HG03097 (cell line): ENCODE data around the gene PGGT1B.
"Not testable (repeated sequence)": the region's sequence is repeated elsewhere in the genome, so short reads cannot be mapped to it uniquely, and the experiment has no call there.

Experiments used
- ATAC-seq: cut with Tn5 transposase; IDR thresholded peaks from one replicate; pipeline ENCODE4 v1.9.1; 2021; ENCODE audit not compliant: unreplicated experiment, low FRiP score

PGGT1B gene

DNA sequence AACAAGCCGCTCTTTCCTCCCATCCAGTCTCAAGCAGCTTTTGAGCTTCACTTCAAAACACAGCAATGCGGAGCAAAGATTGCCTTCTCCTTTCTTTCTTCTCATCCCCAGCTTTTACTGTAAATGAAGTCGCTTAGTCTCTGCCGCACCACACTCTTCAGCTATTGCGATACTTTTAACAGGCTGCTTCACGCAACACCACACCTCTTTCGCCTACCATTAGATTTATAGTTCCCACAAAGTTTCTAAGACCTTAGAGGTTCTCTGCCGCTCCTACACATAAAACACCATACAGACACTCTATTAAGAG, 711 bp downstream of the PGGT1B start:
- peak; percentile 33 for ATAC-seq

DNA sequence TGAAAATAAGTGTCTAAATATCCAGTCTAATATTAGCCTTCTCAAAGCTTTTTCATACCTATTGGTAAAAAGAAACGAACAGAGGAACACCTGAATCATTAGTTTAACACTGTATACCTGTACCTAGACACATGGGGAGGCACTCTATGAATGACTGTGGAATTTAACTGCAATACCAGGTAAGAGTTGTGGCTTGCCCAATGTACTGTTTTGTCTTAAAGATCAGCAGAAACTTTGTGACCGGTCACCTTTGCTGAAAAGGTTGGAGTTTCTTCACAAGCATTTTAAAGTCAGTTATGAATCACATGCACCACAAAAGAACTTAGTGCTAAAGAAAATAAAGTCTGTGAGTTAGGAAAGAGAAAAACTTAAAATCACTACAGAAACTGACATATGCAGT, 2.4 kb downstream of the PGGT1B start:
- no peak for ATAC-seq

DNA sequence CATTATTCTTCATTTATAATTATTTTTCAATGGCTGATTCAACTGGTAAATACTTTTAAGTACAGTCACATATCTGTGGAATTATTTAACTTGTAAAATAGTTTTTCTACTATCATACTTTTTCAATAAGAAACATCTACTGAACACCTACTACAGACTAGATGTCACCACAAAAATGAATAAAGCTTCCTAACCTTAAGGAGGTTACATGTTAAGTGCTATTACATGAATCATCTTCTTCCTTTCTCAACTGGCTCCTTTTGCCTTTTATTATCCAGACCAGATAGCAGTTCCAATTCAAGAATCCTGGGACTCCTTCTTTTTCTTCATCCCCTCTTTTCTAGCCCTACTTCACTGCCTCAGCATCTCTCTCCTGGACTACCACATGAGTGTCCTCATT, 4.7 kb downstream of the PGGT1B start:
- no peak for ATAC-seq

DNA sequence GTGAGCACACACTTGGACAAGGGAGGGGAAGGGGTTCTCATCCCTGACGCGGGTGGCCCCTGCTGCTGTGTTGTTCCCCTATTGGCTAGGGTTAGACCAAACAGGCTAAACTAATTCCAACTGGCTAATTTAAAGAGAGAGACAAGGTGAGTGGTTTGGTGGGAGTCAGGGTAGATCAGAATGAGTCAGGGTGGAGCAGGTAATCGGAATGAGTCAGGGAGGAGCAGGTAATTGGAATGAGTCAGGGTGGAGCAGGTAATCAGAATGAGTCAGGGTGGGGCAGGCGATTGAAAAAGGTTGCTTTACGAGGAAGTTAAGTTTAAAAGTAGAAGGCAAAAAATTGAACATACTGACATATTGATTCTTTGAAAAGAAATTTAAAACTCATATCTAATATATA, 13.3 kb downstream of the PGGT1B start:
- not testable (repeated sequence) for ATAC-seq

DNA sequence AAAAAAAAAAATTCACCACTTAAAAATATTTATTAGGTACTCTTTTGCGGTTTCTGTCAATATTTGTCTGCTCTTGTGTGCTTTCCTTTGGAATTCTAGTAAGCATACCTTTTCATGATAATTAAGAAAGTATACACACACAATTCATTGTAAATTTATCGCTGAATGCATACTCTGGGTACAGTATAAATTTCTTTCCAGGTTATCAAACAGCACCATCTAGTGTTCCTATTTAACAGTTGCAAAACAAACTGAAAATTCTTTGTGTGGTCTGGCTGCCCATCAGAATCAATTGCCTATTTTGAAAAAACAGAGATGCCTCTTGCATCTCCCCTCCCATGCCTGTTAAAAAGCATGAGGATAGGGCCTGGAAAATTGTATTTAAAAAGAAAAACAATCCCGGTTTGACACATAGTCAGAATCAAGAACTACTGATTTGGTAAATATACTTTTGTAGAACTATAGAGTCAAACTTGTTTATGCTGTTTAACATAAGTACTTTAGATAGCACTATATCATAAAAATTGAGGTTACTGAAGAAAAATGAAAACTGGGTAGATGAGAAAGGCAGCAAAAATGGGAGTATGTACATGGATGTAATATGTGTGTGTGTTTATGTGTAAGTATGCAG, 16.2 kb downstream of the PGGT1B start:
- peak; percentile 52 for ATAC-seq

DNA sequence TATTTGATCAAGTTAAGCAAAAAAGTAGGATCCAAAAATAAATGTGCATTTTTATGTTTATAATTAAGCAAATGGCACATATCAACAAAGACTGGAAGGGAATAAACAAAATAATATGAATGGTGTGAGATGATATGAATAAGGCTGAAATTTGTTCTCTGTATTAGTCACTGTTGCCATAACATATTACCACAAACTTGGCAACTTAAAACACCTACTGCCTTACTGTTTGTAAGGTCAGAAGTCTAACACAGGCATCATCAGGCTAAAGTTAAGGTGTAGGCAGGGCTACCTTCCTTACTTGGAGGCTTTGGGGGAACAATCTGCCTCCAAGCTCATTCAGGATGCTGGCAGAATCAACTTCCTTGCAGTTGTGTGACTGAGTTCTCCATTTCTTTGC, 19.3 kb downstream of the PGGT1B start:
- peak; percentile 51 for ATAC-seq

DNA sequence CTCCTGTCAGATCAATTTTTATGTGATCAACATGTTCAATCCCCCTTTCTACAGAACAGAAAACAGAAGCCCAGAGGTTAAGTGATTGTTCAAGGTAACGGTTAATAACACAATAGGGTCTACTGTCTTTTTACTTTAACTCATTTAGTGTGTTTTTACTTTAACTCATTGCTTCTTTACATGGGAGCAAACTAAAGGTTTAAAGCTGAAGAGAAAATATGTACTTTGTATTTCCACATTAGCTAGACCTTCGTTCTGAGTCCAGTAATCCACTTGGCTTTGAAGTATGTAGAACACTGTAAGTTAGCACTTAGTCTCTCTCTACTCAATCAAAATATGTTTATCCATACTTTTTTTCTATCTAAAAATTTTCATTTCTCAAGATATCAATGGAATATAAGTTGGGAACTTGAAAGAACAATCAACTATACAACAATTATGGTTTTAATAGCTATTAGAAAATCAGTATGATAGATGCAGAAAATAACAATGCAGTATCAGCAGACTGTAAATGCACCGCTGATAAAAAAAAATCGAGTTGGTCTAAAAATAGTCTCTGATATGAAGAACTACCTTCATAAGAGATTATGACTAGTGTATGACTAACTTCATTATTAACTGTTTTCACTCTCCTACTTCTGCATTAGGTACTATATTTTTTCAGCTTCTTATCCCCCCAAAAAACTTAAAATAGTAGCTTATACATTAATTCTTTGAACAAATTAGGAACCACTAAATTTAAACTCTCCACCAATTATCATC, 20.6 kb downstream of the PGGT1B start:
- no peak for ATAC-seq

DNA sequence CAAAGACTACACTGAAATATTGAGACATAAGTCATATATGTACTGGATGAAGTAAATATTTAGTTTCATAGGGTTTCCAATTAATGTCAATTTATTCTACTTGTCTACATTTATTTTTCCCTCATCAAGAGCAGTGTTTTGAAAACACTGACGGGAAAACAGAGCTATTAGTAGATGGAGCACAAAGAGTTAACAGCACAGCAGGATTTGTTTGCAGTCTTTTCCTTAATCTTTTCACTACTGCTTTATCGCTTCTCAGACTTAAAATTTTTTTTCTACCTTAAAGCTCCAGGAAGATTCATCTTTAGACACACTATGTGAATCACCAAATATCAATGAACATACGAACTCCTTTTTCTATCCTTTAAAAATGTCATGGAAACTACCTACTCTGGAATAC, 25.6 kb downstream of the PGGT1B start:
- ATAC-seq = no peak

DNA sequence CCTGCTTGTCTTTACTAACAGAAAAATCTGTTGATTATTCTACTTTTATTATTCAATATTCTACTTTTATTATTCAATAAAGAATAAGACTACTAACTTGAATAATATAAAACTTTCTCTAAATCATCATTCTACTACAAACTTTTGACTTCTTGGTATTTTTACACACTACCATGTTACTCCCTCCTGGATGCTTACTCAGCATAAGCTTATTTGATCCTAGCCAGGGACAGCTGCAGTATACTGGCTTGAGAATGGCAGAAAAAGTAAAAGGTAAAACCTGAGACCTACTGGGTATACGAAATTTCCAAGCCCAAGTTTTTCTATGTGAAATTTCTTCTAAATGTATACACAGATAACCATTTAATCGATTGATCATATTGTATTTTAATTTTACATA, 26.1 kb downstream of the PGGT1B start:
- no peak for ATAC-seq

DNA sequence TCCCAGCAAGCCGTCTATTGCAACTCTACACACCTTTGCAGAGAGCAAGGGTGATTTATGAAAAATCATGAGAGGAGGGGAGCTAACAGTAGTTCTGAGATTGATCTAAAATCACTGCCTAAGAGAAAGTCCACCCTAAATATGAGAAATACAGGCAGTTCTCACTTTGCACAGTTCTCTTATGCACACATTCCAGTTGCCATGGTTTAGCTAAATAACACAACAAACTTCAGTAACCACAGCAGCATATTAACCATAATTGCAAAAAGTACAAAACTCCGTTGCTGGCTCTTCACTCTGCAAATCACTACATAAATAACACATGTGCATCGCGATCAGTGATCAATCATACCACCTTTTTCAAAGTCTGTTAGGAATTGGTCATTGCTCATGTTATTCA, 31.1 kb downstream of the PGGT1B start:
- ATAC-seq = no peak

DNA sequence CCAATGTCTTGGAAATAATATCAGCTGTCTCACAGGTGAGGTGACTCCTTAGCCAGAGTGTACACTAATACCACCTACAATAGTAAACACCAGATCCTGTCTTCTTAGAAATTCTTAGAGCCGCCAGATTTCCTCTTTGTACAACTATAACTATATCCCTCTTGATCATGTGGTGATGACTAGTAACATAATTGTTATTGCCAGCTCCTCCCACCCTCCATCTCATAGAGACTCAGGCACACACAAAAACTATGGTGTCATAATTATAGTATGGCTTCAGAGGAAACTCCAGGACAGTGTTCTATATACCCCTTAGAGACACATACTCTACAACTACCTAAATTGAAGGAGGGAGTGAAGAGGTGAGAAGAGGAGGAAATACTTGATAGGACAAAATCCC, 33.1 kb downstream of the PGGT1B start:
- ATAC-seq = no peak

DNA sequence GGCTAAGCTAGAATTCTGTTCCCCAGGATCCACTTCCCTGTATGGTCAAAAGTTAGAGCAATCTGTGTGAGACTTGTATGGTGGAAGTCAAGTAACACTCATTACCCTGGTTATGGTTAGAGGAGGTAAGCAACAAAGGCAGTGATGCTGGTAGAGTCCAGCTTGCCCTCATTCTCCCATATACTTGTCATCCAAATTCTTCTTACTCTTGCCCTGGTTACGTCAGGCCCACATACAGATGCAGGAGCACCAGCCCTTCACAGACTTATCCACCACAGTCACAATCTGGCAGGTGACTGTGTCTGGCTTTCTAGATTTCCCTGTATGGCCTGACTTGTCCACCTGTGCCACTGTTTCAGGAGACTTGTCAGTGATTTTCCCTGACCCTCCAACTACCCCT, 35.4 kb downstream of the PGGT1B start:
- ATAC-seq = no peak

DNA sequence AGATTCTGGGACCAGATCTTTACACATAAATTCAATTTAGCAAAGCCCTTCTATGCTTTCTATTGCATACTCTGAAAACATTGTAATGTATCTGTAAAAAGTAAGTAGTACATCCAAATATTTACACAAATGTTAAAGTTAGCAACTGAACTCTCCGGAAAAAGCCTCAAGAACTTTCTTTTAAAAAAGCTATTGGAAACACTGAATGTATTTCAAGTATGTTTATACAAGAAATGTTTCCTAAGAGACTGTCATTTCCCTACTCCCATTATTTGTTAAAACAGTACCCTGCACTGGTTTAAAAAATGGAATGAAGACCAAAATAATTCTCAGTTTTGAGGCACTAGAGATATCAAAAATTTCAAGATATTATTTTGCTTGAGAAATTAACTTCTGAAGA, 48.1 kb downstream of the PGGT1B start:
- ATAC-seq = no peak

DNA sequence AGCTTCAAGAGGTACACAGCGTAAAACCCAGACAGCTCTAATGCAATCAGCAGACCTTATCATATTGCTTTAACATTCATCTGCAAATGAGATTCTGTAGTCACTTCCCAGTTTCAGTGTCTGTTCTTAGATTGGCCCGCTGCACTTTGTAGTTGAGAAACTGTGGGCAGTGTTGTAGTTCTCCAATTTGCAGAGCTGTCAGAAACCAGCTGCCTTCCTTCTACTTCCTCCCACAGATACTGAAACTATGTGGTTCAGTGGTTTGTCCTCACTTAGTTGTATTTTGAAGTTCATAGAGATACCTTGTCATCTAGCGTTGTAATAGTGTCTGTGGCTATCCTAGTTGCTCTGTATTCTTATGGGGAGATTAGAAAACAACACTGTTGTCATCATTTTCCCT, 53.4 kb downstream of the PGGT1B start:
- ATAC-seq = peak; percentile 100

DNA sequence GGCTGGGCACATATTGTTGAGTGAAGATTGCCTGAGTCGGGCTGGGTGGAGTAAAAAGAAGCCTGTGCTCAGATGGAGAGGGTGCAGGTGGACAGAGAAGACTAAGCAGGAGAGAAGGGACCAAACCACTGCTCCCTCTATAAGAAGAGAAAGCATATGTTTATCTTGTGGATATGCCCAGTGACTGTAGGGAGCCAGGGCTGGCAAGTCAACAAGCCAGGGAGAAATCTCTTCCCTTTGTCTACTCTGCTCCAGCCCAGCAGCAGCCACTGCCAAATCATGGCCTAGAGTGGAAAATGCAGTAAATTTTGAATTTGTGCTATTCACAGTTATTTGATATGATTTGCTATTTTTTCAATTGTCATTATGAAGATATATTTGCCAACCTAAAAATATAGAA, 59.7 kb downstream of the PGGT1B start:
- no peak for ATAC-seq

DNA sequence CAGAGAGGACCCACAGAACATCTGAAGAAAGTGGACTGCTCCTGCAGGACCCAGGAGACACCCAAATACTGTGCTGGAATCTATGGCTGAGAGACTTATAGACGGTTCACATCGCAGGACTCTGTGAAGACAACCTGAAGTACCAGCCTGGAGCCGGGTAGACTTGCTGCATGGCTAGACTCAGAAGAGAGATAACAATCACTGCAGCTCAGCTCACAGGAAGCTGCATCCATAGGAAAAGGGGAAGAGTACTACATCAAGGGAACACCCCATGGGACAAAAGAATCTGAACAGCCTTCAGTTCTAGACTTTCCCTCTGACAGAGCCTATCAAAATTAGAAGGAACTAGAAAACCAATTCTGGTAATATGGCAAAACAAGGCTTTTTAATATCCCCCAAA, 66.5 kb downstream of the PGGT1B start:
- no peak for ATAC-seq

DNA sequence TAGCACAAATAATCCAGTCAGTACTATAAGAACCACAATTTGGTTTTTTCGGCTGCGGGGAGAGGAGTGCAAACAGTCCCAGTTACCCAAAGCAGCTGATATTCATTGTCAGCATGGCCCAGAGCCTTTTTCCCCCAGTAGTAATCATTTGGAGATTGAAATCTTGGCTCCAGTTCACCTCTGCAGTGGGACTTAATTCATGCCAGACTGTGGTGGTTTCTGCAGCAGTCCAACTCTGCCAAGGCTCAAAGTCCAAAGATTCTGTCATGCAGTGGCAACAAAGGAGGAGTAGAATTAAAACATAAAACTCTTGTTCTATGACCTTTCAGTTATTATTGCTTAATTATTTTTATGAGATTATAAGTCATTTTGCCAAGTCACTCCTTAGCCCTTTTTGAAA, 68.0 kb downstream of the PGGT1B start:
- ATAC-seq = no peak

DNA sequence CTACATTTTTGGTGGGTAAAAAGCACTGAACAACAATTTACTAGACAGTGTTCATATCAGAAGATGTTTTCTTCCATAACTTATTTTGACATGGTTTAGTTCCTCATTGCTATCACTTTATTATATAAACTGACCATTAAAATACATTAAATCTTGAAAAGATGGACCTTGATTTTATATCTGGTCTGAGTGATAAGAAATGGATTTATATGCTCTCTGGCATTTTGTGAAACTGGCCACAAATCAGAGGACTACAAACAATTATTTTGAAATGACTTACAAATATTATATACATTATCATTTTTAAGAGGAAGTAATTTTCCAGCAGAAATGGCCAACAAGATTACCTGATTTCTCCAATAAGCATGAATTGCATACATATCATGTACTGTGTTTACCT, 69.4 kb downstream of the PGGT1B start:
- no peak for ATAC-seq

DNA sequence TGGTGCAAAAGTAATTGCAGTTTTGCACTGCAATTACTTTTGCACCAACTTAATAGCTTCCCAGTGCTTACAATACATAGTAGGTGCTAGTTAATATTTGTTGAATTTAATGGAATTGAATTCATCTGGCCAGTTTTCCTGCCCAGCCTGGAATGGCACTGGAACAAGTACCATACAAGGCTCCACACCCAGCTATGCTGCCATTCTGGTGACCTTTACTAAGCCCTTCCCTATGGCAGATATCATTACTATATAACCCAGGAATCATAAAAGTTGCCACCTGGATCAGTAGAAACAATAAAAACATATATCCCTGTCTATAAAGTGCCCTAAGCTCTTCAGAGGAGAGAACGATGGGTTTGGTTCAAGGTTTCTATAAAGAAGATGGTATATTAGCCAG, 70.6 kb downstream of the PGGT1B start:
- no peak for ATAC-seq

DNA sequence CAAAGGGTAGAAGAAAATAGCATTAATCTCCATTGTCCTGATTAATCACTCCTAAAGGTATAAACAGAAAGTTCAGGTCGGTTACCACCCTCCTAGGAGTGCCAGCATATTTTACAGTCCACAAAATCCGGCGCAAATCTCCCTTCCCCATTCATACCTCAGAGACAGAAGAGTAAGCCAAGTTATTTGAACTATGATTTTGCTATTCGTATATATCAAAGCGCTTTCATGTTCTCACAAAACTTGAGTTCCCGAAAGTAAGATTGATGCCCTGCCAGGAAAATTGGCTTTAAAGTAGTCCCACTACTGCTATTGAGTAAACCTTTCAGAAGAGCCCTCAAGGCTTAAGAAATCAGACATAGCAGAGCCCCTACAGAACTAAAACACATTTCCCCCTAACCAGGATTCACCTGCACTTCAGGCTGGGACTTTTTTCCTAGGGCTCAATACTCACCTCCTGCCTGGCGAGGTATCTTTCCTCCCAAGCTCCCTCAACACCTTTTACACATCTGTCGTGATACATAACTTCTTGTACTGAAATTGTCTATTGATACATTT, 71.1 kb downstream of the PGGT1B start:
- no peak for ATAC-seq

DNA sequence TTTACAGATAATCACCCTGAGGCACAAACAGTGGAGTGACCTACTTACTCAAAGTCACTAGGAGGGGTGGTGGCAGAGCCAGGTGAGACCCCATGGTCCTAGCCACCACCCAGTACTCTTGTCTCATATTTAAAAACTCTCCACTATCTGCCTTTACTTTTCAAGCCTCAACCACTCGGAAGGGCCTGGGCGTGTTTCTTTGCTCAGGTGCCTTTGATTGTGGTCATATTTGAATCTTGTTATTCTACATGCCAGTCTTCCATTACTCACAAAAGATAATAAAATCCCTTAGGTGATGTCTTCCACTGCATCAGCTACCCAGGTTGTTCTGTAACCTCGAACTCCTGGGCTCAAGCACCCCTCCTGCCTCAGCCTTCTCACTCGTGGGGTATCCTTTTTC, 72.3 kb downstream of the PGGT1B start:
- ATAC-seq = no peak

DNA sequence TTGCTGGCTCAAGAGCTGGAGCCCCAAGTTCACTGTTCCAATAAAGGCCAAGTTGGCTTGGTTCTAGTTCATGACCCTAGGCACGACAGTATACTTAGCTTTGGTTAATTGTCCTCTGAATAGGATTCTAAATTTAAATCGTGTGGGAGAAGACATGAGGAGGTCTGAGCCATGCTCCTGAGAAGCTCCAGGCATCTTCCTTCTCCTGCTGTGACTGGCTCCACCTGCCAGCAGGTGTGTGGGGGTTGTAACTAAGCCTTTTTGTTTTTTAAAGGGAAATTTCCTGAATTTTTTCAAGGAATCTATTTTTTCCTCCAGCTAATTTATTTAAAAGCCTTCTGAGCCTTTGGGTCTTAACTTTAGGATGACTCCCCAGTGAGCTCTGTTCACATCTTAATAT, 72.8 kb downstream of the PGGT1B start:
- no peak for ATAC-seq
